Measurements from ENCODE around the gene PLEKHB2.

DNA sequence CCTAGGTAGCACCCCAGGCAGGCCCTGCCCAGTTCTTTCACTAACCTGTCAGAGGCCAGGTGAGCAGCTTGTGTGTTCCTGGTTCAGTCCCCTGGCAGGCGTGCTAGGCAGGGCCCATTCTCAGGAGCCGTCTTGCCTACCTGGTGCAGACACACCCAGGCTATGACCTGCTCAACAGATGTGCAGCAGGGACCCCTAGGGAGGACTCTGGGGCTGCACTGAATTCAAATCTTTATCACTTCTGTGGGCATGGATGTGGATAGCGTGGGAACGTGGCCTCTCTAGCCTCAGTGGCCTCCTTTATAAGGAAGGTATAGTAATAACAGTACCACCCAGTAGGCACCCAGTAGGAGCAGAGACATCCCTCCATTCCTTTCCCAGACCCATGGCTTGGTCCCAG is 48.4 kb downstream of the PLEKHB2 start:
- TF ChIP-seq, protein P1, sequence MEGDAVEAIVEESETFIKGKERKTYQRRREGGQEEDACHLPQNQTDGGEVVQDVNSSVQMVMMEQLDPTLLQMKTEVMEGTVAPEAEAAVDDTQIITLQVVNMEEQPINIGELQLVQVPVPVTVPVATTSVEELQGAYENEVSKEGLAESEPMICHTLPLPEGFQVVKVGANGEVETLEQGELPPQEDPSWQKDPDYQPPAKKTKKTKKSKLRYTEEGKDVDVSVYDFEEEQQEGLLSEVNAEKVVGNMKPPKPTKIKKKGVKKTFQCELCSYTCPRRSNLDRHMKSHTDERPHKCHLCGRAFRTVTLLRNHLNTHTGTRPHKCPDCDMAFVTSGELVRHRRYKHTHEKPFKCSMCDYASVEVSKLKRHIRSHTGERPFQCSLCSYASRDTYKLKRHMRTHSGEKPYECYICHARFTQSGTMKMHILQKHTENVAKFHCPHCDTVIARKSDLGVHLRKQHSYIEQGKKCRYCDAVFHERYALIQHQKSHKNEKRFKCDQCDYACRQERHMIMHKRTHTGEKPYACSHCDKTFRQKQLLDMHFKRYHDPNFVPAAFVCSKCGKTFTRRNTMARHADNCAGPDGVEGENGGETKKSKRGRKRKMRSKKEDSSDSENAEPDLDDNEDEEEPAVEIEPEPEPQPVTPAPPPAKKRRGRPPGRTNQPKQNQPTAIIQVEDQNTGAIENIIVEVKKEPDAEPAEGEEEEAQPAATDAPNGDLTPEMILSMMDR (IDR thresholded peaks at IDR 0.05) = no peak
- TF ChIP-seq POLR2A (IDR thresholded peaks at IDR 0.05) = no peak

Data from adrenal gland (tissue), 5 donors.